Stromal cell of bone marrow (primary cell): ENCODE results near the gene PLCH2.

Experiments
- DNase-seq: peaks from one replicate; pipeline ENCODE4 v3.0.0-alpha.2; 2012; ENCODE audit warnings: low read depth

PLCH2 gene

GRCh38 chr1:2530513-2531361 lies 54.6 kb downstream of the PLCH2 start:
- DNase-seq: no peak

DNA sequence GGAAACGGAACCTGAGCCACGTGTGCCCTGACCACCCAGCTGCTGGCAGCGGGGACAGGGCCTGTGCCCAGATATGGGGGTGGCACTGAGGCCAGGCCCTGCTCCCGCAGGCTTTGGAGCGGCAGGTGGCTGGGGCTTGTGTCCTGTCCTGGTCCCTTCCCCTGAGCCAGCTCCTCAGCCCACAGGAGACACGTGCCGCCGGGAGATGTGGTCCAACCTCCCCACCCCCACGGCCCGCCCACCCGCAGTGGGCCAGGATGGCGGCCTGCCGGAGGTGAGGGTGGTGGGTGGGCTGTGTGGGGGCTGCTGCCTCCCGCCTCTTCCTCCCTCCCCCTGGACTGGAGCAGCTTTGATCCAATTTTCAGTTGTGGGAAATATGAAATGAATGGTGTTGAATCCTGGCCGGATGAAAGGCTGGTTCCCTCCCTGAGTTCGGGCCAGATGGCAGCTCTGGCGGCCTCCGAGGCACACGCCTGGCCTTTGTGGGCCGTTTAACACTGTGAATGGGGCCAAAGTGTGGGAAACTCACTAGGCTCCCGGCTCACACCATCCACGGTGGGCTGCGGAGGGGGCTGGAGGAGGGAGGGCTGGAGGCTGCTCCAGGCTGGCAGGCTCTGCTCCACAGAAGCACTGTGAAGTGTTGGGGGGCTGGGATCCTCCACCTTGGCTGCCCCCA lies 56.5 kb downstream of the PLCH2 start:
- DNase-seq: no peak

- no peak for DNase-seq
These were observed 57.3 kb downstream of the PLCH2 start for GRCh38 chr1:2533365-2533764.

GRCh38 chr1:2534315-2534686 lies 58.2 kb downstream of the PLCH2 start:
- no peak for DNase-seq

DNA sequence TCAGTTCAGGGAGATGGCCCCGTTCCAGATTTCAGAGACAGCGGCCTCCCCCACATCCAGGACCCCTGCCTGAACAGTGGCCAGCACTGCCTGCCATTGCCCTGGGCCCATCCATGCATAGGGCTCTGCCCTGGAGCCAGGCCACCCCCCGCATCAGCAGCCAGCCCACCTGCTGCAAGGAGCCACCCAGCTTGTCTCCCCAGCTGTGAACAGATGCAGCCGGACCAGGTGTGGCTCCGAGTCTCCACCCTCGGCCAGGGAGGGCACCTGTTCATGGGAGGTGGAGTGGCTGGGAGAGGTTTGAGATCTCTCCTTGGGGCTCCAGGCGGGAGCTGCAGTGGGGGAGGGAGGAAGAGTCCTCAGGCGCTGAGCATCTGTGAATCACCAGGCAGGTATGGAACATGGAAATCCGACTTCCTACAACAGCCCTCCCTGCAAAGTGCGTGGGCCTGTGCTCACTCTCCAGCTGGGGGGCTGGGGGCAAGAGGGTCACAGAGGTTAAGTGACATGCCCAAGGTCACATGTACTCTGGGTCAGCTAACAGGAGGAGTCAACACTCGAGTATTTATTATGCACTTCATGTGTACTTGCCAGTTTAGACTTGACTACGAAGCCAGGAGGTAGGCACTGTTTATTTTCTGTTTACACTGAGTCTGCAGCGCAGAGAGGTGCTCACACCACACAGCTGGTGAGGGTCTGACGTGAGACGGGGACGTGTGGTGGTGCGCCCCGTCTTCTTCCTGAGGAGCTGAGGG lies 58.8 kb downstream of the PLCH2 start:
- no peak for DNase-seq

- no peak for DNase-seq
These were observed 59.4 kb downstream of the PLCH2 start for GRCh38 chr1:2535455-2535854.

DNA sequence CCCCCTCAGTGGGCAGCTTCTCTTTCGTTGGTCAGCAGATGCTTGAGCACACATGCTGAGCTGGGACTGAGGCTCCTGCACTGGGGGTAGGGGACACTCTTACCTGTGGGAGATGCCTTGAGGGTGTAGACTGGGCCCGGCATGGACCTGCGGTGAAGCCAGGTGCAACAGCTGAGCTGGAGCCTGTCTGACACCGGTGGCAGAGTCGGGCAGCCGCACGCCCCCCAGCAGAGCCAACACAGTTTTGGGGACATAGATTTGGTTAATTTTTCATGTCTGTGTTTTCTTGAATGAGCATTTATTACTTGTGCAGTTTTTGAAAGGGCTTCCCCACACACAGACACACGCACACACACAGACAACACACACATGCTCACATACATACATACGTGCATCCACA lies 59.9 kb downstream of the PLCH2 start:
- no peak for DNase-seq

DNA sequence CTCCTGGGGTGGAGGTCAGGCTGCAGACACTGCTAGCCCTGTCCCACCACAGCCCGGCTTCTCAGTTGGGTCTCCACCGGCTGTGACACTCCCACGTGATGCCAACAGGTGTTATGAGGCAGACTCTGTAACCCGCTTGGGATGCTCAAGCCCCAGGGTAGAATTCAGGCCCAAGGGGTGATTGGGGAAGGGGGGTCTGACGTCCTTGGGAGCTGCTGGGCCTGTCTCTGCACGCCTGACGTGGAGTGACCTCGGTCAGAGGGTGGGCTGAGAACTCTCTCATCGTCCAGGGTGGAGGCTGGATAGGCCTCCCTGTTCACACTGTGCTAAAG lies 61.7 kb downstream of the PLCH2 start:
- no peak for DNase-seq

DNA sequence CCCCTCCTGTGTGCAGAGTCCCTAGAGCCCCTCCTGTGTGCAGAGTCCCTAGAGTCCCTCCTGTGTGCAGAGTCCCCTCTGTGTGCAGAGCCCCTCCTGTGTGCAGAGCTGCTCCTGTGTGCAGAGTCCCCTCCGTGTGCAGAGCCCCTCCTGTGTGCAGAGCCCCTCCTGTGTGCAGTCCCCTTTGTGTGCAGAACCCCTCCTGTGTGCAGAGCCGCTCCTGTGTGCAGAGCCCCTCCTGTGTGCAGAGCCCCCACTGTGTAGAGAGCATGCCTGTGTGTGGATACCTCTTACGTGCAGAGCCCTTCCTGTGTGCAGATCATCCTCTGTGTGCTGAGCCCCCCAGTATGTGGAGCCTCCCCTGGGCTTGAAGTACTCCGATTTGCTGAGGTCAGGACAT lies 62.3 kb downstream of the PLCH2 start:
- no peak for DNase-seq

- DNase-seq: no peak
These were observed 62.8 kb downstream of the PLCH2 start for GRCh38 chr1:2538872-2539271.

- no peak for DNase-seq
These were observed 63.3 kb downstream of the PLCH2 start for GRCh38 chr1:2539312-2539907.

DNA sequence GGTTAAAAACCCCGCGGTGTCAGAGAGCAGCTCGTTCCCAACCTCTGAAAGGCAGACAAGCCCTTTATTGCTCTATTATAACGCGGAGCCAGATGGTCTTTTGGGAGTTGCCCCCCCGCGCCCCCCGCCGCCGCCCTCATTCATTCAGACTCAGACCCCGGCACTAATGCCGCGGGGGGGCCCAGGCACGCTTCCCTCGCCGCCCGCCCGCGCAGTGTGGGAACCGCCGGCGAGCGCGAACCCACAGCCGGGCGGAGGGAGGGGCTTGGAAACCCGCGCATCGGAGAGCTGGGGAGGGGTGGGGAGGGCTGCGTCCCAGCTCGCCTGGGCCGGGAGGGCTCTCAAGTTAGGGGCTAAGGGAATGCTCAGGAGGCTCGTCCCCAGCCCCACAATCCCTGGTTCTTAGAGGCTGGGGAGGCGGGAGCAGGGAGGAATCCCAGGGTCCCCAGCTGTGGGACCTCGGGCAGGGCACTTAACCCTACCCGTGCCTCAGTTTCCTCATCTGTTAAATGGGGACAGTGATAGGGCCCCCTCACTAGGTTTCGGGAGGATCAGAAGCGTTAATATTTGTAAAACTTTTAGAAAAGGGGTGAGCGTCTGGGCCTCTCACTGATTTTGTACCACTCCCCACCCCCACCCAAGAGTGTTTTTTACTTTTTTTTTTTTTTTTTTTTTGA lies 64.9 kb downstream of the PLCH2 start:
- DNase-seq: no peak

GRCh38 chr1:2541619-2542245 lies 65.6 kb downstream of the PLCH2 start:
- no peak for DNase-seq

- no peak for DNase-seq
These were observed 66.3 kb downstream of the PLCH2 start for GRCh38 chr1:2542246-2542915.

DNA sequence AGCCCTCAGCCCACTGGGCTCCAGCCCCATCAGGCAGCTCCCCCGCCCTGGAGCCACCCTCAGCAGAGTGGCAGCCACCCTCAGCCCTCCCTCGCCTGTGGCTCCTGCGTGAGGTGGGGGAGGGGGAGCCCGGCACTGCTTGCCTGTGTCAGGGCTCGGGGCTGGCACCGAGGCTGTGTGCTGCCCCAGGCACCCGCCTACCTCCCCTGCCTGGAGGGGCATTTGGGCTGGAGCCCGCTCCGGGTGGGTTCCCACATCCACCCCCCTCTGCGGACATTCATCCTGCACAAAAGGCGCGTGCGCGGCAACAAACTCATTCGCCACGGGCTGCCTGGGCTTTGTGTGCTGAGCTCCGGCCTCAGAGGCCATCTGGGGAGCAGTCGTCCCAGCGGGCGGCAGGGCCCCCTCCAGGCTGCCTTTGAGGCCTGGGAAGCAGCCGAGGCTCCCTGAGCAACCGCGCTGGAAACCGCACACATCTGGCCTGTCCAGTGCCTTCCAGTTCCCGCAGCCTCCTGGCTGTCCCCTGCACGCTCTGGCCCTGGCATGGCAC lies 67.5 kb downstream of the PLCH2 start:
- no peak for DNase-seq

- DNase-seq: no peak
These were observed 68.2 kb downstream of the PLCH2 start for GRCh38 chr1:2544093-2544874.

DNA sequence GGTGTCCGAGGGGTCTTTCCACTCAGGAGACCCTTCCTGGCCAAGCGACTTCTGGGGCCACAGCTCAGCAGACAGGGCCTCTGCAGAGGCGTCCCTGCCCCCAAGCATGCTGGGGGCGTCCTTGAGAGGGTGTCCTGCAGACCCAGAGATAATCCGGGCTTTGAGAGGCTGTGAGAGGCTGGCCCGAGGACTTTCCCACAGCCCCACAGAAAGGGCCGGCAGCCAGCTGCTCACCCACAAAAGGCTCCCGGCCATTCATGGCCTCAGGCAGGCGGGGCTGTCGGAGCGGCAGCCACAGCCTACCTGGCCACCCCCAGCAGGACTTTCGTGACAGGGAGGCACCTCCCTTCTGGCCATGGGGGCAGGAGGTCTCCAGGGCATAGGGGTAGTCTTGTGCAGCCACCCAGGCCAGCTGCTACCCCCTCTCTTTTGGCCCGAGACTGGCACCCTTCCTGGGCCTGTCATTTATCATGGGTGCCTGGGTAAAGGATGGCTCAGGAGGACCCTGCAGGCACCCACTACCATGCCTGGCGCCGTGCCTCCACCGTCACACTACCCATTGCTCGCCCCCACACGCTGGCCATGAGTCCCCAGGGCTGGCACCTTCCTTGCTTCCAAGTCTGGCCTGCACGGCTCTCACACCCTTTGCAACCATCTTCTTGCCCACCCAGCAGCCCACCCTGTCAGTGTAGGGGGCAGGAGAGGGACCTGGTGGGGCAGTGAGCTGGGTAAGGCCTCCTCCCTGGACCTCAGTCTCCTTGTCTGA lies 69.0 kb downstream of the PLCH2 start:
- no peak for DNase-seq

DNA sequence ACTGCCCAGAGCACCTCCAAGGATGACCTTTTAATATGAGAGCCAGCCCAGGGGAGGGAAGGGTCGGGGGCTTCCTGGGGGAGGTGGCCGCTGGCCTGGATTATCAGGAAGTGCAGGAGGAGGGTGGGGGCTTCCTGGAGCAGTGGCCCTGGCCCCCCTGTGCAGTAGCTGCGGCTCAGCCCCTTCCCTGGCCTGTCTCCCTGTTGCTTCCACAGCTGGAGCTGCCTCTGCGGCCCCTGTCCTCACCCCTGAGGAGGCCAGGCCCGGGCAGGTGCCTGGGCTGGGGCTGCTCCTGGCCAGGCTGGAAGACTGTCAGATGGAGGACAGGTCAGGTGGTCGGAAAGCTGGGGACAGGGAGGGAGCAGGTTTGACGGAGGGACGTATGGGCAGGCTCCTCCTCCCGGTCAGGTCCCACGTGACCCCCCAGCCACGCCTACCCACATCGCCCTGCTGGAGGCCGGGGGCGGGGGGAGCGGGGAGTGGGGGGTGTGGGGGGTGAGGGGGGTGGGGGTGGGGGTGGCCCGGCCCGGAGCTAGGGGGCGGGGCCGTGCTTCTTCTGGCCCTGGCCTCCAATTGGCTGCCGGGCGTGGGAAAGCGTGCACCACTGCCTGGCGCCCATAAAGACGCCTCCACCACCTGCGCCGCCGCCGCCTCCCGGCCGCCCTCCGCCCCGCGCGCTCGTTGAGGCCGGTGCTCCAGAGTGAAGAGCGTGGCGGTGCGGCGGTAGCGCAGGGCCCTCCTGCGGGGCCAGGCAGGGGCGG lies 69.8 kb downstream of the PLCH2 start:
- peak; percentile 26 for DNase-seq
